HPDE6-E6E7 (cell line): ENCODE measurements around the gene ZSCAN21.
A peak's percentile ranks its signal among the peaks of the same experiment; 100 is the strongest.

ENCODE experiments used
- DNase-seq: peaks from one replicate; pipeline ENCODE4 v3.0.0; 2011; ENCODE audit warnings: missing footprints; ENCODE audit errors: extremely low spot score

ZSCAN21 gene

GRCh38 chr7:100075418-100075817 is 25.8 kb downstream of the ZSCAN21 start:
- no peak for DNase-seq

DNA sequence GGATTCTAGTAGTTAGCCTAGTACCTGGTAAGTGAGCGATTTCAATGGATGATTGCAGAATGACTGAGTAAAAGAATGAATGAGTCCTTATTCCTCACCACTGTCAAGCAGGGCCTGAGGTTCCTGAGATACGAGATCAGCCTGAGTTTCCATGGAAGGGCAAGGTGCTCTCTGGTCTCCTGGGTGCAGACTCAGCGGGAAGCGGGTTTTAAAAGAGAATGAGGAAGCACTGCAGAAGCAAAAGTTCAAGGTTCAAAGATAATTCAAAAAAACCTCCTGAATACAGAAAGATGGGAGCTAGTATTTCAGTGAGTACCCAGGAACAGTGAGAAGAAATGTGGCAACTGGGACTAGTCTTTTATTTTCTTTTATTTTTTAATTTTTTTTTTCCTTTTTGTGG is 27.6 kb downstream of the ZSCAN21 start:
- no peak for DNase-seq

DNA sequence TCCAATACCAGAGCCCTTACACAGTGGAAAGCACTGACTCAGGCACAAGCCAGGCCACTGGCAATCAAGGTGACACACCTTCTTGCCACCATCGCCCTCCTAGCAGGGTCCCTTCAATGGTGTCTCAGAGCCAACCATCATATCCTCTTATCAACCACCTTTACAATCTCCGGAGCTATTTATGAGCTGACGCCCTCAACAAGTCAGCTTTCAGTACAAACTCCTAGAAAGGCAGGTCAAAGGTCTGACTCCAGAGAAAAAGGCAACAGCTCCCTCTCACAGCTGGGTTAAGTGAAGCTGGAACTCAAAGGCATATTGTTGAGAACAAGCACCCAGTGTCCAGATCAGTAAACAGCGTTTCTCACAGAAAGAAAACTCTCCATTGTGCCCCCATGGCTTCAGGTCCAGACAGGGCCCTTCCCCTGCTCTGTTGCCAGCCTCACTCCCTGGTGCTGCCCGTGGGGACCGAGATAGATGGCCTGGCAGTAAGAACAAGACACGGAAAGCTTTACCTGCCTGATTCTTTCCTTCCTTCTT is 29.5 kb downstream of the ZSCAN21 start:
- no peak for DNase-seq

DNA sequence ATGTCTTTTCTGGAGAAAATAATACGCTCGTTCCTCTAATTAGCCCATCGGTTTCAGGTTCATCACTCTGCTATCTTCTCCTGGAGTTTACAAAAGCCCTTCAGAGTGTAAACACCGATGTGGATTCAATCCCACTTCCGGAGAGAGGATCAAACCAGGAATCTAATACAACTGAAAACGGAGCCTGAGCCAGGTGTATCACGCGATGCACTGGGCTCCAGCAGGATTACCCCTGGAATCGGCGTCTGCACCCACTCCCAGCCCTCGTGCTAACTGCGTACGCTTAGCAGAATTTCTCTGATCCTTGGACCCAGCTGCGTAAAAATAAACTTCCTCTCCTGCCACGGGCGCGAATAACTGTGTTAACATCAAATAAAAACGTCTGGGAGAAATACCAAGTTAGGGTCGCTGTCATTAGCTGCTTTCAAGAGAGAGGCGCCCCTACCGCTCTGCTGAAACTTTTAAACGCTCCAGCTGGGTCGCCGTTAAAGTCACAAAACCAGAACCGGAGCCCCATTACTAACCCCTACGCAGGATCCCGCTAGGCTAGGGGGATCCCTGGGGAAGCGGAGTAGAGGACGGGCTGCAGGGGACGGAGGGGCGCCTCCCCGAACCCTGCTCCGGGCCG is 31.4 kb downstream of the ZSCAN21 start:
- DNase-seq, result no peak

DNA sequence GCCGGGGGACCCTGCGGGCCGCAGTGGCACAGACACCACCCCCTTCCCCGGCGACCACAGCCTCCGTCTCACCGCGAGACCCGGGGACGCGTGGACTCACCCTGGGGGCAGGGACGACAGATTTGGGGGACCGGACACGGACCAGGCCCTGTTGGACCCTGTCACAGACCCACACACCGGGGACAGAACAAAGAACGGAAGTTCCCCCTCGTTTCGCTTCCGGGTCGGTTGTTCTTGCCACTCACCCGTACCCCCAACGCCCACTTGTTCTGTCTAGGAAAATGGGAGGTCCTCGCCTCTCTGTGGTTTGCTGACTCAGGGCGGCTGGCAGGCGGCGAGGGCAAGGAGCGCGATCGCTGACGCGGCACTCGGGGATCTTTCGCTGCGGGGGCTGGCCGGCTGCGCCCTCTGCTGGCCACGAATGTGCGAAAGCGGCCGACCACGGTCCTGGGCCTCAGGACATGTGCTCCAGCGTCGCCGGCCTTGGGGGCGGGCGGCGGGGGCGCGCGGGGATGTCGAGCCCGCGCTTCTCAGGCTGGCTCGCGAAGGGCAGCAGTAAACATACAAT is 32.0 kb downstream of the ZSCAN21 start, which contains the start of gene ZNF3:
TSS of gene ZNF3 (minus strand) at position 189 of the 568 bp plus-strand sequence. CDS start 4,366 bp downstream, outside the sequence.
- peak; percentile 95 for DNase-seq

GRCh38 chr7:100082978-100083377 is 33.4 kb downstream of the ZSCAN21 start:
- DNase-seq, result no peak

GRCh38 chr7:100085515-100085914 is 35.9 kb downstream of the ZSCAN21 start:
- DNase-seq, result no peak

- DNase-seq, result no peak
These were observed 37.6 kb downstream of the ZSCAN21 start for GRCh38 chr7:100087055-100087750.

- DNase-seq, result no peak
These were observed 38.6 kb downstream of the ZSCAN21 start for GRCh38 chr7:100088095-100088620.

DNA sequence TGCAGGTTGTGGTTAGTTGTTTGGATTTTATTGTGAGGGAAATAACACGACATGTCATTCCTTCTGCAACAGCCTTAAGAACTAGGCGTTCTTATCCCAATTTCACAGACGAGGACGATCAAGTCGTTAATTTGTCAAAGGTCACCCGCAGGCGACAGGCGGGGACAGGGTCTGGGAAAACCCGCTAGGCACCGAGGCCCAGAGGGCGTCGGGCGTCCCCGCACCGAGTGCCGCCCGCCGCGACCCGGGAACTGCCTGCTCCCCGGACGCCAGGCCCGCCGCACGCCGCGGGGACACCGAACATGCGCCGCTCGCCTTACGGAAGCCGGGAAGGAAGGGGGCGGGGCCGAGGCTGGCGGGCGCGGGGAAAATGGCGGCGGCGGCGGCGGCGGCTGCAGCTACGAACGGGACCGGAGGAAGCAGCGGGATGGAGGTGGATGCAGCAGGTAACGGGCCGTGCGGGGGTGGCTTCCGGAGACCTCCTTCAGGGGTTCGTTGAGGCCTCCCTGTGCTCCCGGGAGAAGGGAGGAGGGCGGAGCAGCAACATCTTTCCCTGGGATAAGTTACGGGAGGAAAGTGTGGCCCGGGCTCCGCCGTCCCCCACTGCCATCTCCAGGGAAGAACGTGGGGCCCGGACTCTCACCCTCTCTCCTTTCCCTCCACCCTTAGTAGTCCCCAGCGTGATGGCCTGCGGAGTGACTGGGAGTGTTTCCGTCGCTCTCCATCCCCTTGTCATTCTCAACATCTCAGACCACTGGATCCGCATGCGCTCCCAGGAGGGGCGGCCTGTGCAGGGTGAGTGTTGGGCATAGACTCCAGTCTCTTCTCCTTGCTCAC is 39.3 kb downstream of the ZSCAN21 start, which contains the start of gene COPS6:
TSS of gene COPS6 (plus strand) at position 349 of the 837 bp plus-strand sequence. CDS start at position 371, 22 bp downstream.
- DNase-seq, result no peak

DNA sequence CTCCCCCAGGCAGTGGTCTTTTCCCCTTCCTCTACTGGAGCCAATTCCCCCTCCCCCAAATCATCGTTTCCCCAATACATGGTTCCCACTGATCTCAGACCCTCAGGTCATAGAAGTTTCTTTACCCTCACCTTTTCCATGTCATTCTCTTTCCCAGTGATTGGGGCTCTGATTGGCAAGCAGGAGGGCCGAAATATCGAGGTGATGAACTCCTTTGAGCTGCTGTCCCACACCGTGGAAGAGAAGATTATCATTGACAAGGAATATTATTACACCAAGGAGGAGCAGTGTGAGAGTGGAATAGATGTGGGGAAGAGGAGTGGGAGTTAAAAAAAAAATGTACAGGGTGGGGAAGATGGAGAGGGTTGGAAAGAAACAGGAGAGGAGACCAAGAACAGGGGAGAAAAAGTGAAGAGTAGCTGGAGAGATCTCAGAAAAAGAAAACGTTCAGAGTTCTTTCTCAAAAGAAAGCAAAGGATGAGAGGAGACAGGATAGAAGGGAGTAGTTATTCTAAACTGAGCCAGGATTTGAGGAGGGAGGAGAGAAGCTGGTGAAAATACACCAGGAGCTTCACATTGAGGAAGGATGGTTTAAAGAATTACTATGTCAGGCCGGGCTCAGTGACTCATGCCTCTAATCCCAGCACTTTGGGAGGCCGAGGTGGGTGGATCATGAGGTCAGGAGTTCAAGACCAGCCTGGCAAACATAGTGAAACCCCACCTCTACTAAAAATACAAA is 40.1 kb downstream of the ZSCAN21 start:
- DNase-seq, result no peak

DNA sequence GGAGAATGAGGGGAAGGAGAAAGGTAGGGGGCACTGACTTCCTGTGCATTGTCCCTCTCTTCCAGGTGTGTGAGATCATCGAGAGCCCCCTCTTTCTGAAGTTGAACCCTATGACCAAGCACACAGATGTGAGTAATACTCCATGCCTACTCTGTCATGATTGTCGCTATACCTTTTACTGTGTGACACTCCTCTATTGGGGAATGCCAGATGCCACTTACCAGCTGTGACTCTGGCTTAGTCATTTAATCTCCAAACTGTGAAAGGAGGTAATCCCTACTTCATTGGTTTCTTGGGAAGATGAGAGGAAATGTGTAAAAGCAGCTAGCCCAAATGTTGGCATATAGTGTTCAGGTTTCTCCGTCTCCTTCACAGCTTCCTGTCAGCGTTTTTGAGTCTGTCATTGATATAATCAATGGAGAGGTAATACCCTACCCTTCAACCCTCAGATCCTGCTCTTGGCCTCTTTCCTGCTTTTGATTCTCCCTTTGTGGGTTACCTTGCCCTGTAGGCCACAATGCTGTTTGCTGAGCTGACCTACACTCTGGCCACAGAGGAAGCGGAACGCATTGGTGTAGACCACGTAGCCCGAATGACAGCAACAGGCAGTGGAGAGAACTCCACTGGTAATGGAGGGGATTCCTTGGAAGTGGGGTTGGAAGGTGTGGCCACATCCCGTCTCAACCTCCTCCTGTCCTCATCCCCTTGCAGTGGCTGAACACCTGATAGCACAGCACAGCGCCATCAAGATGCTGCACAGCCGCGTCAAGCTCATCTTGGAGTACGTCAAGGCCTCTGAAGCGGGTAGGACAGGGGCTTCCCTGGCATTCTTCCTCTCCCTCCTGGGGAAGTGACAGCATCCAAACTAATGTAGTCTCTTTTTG is 41.2 kb downstream of the ZSCAN21 start:
- DNase-seq, result no peak

DNA sequence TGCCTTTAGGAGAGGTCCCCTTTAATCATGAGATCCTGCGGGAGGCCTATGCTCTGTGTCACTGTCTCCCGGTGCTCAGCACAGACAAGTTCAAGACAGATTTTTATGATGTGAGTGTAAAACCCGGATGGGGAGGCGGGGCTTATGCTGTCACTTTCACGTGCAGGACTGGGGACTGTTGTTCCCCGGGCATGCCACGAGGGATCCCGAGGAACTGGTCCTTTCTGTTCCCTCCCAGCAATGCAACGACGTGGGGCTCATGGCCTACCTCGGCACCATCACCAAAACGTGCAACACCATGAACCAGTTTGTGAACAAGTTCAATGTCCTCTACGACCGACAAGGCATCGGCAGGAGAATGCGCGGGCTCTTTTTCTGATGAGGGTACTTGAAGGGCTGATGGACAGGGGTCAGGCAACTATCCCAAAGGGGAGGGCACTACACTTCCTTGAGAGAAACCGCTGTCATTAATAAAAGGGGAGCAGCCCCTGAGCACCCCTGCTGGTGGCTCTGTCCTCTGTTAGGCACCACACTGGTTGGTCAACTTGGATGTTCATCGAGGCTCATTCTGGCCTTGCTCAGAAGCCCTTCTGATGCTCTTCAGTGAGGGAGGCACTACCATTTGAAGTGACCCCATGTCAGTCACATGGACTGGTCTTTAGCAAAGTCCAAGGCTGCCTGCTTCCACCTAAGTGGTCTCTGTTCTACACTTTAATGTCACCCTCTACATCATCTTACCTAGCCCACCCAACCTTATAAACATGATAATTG is 42.0 kb downstream of the ZSCAN21 start:
- no peak for DNase-seq

DNA sequence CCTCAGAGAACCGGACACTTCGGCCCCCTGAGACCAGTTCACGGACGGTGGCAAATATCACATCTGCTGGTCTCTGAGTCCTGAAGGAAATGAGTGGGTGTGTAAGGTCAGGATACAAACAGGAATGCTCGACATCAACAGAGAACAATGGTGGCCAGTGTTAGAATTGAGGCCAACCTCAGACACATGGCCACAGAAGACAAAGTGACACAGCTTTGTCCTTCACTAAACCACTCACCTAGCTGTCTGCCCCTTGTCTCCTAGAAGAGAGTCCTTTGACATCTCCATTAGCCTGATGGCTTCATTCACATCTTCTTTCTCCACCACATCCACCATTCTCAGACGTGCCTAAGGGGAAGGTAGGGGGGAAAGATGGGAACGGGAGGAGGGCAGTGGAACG is 43.5 kb downstream of the ZSCAN21 start:
- DNase-seq, result no peak

DNA sequence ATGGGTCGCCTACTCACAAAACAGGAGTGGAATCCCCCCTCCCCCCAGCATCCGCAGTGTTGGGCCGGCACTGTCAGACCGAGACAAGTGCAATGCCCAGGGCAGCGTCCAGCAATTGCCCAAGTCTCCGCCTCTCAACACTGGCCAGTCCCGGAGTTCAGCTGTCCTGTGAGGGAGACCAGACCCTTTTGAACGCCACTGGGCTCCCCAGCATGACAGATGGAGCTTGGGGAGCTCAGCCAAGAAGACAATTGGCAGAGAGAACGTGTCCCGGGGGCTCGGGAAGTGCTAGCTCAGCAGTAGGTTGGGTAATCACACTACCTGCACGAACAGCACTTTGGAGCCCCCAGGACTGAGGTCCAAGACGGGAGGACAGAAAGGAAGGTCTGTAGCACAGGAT is 43.9 kb downstream of the ZSCAN21 start:
- DNase-seq, result no peak

GRCh38 chr7:100093925-100094486 is 44.4 kb downstream of the ZSCAN21 start:
- no peak for DNase-seq

GRCh38 chr7:100095289-100095688 is 45.7 kb downstream of the ZSCAN21 start:
- DNase-seq, result no peak

GRCh38 chr7:100095704-100096103 is 46.1 kb downstream of the ZSCAN21 start:
- no peak for DNase-seq

- no peak for DNase-seq
These were observed 49.3 kb downstream of the ZSCAN21 start for GRCh38 chr7:100098913-100099312.
